GM12892 (cell line): ENCODE measurements around the gene USP7.

Source experiments
- POLR2A ChIP-seq: IDR thresholded peaks from 2 replicates; pipeline ENCODE4 v1.6.1; 2011; ENCODE audit warnings: low read depth, low read length, control low read depth
- POLR2AphosphoS5 ChIP-seq: IDR thresholded peaks from 2 replicates; pipeline ENCODE4 v1.6.1; 2011; ENCODE audit warnings: low read depth, low read length, control low read depth
- TAF1 ChIP-seq: IDR thresholded peaks from 2 replicates; pipeline ENCODE4 v1.6.1; 2011; ENCODE audit warnings: low read depth, mild to moderate bottlenecking, control low read depth, low read length, borderline replicate concordance

DNA sequence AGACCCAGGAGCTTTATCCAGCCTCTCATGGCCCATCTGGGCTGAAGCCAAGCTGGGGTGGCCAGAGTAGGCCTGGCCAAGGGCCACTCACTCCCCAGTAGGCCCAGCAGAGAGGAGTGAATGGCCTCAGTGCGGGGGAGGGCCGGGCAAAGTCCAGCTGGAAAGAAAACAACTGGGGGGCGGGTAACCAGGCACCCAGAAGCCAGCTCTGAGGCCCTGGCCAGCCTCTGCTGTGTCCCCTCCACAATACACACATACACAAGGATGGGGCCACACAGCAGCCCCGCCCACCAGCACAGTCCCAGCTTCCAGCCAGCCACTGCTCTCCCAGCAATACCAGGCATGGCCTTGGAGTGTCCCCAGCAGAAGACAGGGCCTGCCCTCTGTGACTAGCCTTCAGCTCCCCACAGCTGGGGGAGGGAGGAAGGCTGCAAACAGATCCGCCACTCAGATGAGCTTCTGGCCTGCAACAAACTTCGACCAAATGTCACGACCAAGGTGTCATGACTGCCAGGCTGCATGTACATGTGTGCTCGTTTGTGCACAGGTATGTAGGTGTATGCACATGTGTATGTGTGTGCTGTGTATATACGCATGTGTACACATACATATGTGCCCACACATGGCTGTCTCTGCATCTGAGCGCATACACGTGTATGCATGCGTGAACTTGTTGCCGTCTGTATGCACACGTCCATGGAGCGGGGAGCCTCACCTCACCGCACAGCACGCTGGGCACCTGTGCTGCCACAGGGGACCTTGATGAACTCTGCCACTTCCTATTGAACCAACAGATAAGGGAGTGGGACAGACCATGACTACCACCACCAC, 99.9 kb downstream of the USP7 start:
- TF ChIP-seq POLR2AphosphoS5 (peak; percentile 56), POLR2A (no peak), TAF1 (no peak)
